GM10248 (cell line): ENCODE results near the gene WDFY2.

Experiments
- CTCF ChIA-PET: fragments of 300-600 bp; sonication (Branson Sonifier 250); formaldehyde crosslinking; extraction: SDS; loops from one replicate; lab custom pipeline; 2021; ENCODE audit warnings: antibody characterized with exemption; lab: Yijun Ruan, JAX
- POLR2A ChIA-PET: fragments of 350-650 bp; sonication (Branson Sonifier 250); formaldehyde crosslinking; extraction: SDS; loops from one replicate; lab custom pipeline; 2020; ENCODE audit warnings: antibody characterized with exemption; lab: Yijun Ruan, JAX
- DNase-seq: peaks from one replicate; pipeline ENCODE4 v3.0.0; 2012; ENCODE audit errors: extremely low spot score
- TF ChIP-seq, protein P1 (sequence below): IDR thresholded peaks from 2 replicates; pipeline ENCODE4 v1.5.1; 2012; ENCODE audit warnings: mild to moderate bottlenecking, low read depth; ENCODE audit errors: extremely low read depth, missing control alignments, control extremely low read depth

The WDFY2 gene

DNA sequence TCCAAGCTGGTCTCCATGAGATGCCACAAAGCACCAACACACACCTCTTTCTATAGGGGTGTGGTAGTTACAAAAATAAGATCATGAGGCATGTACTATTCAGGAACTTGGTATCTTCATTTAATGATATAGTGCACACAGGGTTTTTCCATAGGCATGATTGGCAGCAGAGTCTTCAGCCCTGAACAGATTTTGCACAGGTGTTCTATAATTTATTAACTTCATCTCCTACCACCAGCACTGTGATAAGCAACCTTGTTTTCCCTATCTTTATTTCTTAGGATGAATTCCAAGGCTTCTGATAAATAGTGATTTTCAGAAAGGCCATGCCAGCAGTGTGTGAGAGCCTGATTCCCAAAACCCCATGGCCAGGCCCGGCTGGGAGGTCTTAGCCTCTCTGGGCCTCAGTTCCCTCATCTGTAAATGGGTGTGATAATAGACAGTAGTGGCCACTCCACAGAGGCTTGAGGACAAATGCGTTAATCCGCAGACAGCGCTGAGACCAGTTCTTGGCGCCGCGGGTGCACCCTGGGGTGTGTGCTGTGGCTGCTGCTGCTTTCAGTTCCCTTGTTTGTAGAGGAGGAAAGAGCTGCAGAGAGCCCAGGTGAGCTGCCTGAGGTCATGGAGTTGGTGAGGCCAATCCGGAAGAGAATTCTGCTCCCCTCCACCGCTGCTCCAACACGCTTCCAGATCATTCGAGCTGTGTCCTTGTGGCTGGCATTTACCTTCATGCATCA lies 186.6 kb downstream of the WDFY2 start:
- TF ChIP-seq, protein P1, sequence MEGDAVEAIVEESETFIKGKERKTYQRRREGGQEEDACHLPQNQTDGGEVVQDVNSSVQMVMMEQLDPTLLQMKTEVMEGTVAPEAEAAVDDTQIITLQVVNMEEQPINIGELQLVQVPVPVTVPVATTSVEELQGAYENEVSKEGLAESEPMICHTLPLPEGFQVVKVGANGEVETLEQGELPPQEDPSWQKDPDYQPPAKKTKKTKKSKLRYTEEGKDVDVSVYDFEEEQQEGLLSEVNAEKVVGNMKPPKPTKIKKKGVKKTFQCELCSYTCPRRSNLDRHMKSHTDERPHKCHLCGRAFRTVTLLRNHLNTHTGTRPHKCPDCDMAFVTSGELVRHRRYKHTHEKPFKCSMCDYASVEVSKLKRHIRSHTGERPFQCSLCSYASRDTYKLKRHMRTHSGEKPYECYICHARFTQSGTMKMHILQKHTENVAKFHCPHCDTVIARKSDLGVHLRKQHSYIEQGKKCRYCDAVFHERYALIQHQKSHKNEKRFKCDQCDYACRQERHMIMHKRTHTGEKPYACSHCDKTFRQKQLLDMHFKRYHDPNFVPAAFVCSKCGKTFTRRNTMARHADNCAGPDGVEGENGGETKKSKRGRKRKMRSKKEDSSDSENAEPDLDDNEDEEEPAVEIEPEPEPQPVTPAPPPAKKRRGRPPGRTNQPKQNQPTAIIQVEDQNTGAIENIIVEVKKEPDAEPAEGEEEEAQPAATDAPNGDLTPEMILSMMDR, result no peak
- ChIA-PET CTCF (interaction anchor here (0.9 to 1.2 kb wide), 2 partner anchors 12 to 44 kb away, joined by 3 read pairs; no protein-coding TSS in a partner anchor), POLR2A (interaction anchor here (1.3 kb wide), 1 partner anchor 318 kb away, joined by 8 read pairs; the partner anchor contains the start of gene INTS6)
- DNase-seq, result no peak

DNA sequence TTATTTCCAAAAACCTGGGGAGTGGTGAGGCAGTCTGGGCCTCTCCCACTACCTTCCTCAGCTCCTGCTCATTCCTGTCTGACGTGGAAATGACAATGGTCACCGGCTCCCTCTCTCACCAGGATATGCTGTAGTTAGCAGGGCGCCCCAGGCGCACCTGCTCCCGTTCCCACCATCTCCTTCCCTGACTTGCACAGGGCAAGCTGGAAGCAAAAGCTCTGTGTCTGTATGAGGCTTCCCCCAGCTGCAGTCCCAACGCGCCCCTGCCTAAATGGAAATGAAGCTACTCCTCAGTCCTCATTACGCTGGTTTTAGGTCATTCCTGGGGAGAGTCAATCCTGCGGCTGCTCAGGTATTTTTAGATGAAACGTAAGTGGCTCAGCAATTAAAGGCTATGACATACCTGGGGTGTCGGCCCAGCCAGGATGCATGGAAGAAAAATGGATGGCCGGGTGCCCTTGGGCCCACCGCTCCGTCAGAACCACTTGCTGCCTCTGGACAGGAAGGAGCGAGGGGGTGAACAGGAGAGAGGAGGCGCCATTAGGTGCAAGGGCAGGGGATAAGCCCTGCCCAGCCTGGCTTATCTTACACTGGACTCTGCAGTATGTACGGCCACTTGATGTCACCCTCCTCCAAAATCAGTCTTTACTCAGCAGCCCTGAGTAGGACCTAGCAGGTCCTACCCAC lies 187.3 kb downstream of the WDFY2 start:
- CTCF ChIA-PET, result interaction anchor here (0.9 to 1.6 kb wide), 4 partner anchors 8 to 13 kb away, joined by 3 to 5 read pairs (median 4); no protein-coding TSS in a partner anchor
- POLR2A ChIA-PET, result no interaction called here
- no peak for DNase-seq
- TF ChIP-seq, protein P1, result no peak

DNA sequence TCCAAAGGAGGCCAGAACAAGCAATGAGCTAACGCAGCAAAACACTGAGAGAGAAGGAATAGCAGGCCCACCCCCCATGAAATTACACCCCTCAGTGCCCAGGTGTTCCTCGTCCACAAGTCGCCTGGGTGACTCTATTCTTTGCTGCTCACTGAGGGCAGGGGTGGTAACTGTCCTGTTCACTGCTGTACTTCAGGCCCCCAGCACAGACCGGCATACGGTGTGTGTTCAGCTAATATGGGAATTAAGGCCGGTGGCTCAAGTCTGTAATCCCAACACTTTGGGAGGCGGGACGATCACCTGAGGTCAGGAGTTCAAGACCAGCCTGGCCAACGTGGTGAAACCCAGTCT lies 187.8 kb downstream of the WDFY2 start:
- ChIA-PET CTCF (interaction anchor here (1.2 to 1.6 kb wide), 3 partner anchors 8 to 13 kb away, joined by 3 to 5 read pairs (median 4); no protein-coding TSS in a partner anchor), POLR2A (no interaction called here)
- no peak for DNase-seq
- TF ChIP-seq, protein P1, result no peak

DNA sequence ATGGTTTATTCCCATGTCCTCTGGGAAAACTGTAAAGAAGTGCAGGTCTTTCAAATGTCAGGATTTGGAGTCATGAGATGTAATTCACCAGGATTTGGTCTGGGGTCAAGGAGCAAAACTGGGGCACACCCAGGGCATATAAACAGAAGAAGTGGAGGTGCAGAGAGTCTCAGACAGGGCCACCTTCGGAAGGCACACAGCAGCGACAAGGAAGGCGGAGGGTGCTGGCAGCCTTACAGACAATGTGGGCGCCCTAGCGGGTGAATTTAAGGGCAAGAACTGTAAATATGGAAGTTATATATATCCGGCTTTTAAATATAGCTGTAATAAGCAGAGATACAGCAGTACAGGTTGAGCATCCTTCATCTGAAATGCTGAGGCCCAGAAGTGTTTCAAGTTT lies 188.5 kb downstream of the WDFY2 start:
- ChIA-PET CTCF (interaction anchor here (1.4 to 1.6 kb wide), 2 partner anchors 8 to 9 kb away, joined by 3 to 4 read pairs; no protein-coding TSS in a partner anchor), POLR2A (no interaction called here)
- DNase-seq, result no peak
- TF ChIP-seq, protein P1, result no peak

DNA sequence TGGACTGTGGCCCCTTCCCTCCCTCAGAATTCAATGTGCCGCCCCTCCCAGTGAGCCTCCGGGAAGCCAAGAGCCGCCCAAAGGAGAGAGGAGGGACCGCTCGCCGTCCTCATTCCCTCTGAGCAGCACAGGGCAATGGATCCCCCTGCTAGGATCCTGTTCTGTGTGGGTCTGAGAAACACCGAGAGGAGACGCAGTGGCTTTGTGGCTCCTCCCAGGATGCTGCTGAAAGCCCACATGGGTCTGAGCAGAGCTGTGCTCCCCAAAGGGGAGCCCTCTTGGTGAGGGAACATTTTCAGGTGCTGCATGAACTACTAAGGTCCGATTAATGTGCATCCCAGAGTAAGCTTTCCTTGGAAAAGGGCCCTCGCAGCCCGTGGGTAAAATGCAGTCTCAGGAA lies 189.3 kb downstream of the WDFY2 start:
- DNase-seq, result no peak
- TF ChIP-seq, protein P1, result no peak
- ChIA-PET CTCF (interaction anchor here (1.6 kb wide), 1 partner anchor 10 kb away, joined by 3 read pairs; no protein-coding TSS in a partner anchor), POLR2A (no interaction called here)

DNA sequence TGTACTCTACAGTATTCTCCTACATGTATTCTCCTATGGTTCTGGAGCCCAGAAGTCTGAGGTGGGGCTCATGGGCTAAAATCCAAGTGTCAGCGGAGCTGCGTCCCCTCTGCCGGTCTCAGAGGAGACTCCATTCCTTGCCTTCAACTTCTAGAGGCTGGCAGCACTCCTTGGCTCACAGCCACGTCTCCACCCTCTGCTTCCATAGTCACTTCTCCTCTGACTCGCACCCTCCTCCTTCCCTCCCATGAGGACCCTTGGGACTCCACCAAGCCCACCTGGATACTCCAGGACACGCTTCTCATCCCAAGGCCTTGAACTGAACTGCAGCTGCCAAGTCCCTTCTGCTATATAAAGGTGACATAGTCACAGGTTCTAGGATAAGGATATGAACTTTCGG lies 191.9 kb downstream of the WDFY2 start:
- CTCF ChIA-PET, result no interaction called here
- DNase-seq, result no peak

More for the DNA sequence above, 191.9 kb downstream of the WDFY2 start:
- TF ChIP-seq, protein P1, result no peak
- POLR2A ChIA-PET, result no interaction called here
